Loucy (cell line): Measurements from ENCODE around the gene KLHL24.

Experiments used
- H2AFZ ChIP-seq: fragments of 200-600 bp; sonication (generic); 2 replicates; pipeline ENCODE4 v1.6.0; 2016; ENCODE audit warnings: antibody characterized with exemption, mild to moderate bottlenecking, low read length, moderate library complexity
- H3F3A ChIP-seq: fragments of 200-600 bp; 2 replicates; pipeline ENCODE4 v1.6.0; 2016; ENCODE audit warnings: antibody characterized with exemption, low read depth, mild to moderate bottlenecking
- H3K27me3 ChIP-seq: fragments of 200-600 bp; sonication (generic); 2 replicates; pipeline ENCODE4 v1.6.1; 2014; ENCODE audit warnings: low read length, mild to moderate bottlenecking; ENCODE audit not compliant: insufficient read depth, poor library complexity, severe bottlenecking
- H3K36me3 ChIP-seq: fragments of 200-600 bp; sonication (generic); 2 replicates; pipeline ENCODE4 v1.6.1; 2016; ENCODE audit warnings: low read length; ENCODE audit not compliant: insufficient read depth
- H3K4me1 ChIP-seq: fragments of 200-600 bp; sonication (generic); 2 replicates; pipeline ENCODE4 v1.5.1; 2014; ENCODE audit warnings: low read length, mild to moderate bottlenecking; ENCODE audit not compliant: insufficient read depth, poor library complexity, severe bottlenecking
- H3K4me2 ChIP-seq: fragments of 200-600 bp; sonication (generic); 2 replicates; pipeline ENCODE4 v1.6.0; 2014; ENCODE audit warnings: antibody characterized with exemption, low read length, low read depth, mild to moderate bottlenecking; ENCODE audit not compliant: poor library complexity, severe bottlenecking
- H3K4me3 ChIP-seq: fragments of 200-600 bp; sonication (generic); 2 replicates; pipeline ENCODE4 v1.5.1; 2014; ENCODE audit warnings: low read length, mild to moderate bottlenecking, mixed read lengths; ENCODE audit not compliant: poor library complexity, severe bottlenecking
- H3K79me2 ChIP-seq: fragments of 200-600 bp; sonication (generic); 2 replicates; pipeline ENCODE4 v1.6.1; 2014; ENCODE audit warnings: low read length; ENCODE audit not compliant: insufficient read depth
- H3K9ac ChIP-seq: fragments of 200-600 bp; sonication (generic); 2 replicates; pipeline ENCODE4 v1.6.0; 2014; ENCODE audit warnings: mild to moderate bottlenecking, low read depth, low read length, moderate library complexity; ENCODE audit not compliant: poor library complexity, severe bottlenecking
- H3K9me2 ChIP-seq: fragments of 200-600 bp; sonication (generic); replicated peaks from 2 replicates; pipeline ENCODE4 v1.6.1; 2016; ENCODE audit warnings: low read depth, low read length, mixed read lengths
- H3K9me3 ChIP-seq: fragments of 200-600 bp; sonication (generic); 2 replicates; pipeline ENCODE4 v1.6.1; 2014; ENCODE audit warnings: mild to moderate bottlenecking, antibody characterized with exemption, low read length, low read depth; ENCODE audit not compliant: insufficient read depth
- H4K20me1 ChIP-seq: fragments of 200-600 bp; sonication (generic); 2 replicates; pipeline ENCODE4 v1.6.0; 2014; ENCODE audit warnings: antibody characterized with exemption, low read length, mild to moderate bottlenecking; ENCODE audit not compliant: insufficient read depth, poor library complexity, severe bottlenecking
- EZH2phosphoT487 ChIP-seq: fragments of 200-600 bp; IDR thresholded peaks from 2 replicates; pipeline ENCODE4 v1.6.1; 2018; ENCODE audit warnings: antibody characterized with exemption, mild to moderate bottlenecking, moderate library complexity, borderline replicate concordance
- TF ChIP-seq, protein P1 (sequence below): fragments of 200-600 bp; sonication (generic); conservative IDR thresholded peaks from 2 replicates; pipeline ENCODE4 v1.5.1; 2014; ENCODE audit warnings: mild to moderate bottlenecking, antibody characterized with exemption, low read length

The KLHL24 gene

DNA sequence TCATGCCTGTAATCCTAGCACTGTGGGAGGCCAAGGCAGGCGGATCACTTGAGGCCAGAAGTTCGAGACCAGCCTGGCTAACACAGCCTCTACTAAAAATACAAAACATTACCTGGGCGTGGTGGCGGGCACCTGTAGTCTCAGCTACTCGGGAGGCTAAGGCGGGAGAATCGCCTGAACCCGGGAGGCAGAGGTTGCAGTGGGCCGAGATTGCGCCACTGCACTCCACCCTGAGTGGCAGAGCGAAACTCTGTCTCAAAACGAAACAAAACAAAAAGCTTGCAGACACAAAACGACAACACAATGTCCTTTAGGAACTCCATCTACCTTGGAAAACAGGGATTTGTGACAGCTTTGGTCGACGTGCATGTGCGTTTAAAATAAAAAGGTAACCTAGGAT lies 716 bp upstream of the KLHL24 start:
- Histone ChIP-seq H3K4me3 (peak overlapping the region; percentile 77), H2AFZ (peak overlapping the region; percentile 94), H3K27me3 (no peaks in the 10 kb centered on the region), H4K20me1 (peaks cover 20% of the 10 kb centered on the region), H3F3A (no peaks in the 10 kb centered on the region), H3K4me1 (peaks cover 23% of the 10 kb centered on the region), H3K4me2 (peak overlapping the region; percentile 79), H3K79me2 (peaks cover 30% of the 10 kb centered on the region), H3K9ac (peak overlapping the region; percentile 79), H3K36me3 (no peaks in the 10 kb centered on the region), H3K9me2 (no peaks in the 10 kb centered on the region), H3K9me3 (no peaks in the 10 kb centered on the region)
- no peak for TF ChIP-seq EZH2phosphoT487
- TF ChIP-seq, protein P1, sequence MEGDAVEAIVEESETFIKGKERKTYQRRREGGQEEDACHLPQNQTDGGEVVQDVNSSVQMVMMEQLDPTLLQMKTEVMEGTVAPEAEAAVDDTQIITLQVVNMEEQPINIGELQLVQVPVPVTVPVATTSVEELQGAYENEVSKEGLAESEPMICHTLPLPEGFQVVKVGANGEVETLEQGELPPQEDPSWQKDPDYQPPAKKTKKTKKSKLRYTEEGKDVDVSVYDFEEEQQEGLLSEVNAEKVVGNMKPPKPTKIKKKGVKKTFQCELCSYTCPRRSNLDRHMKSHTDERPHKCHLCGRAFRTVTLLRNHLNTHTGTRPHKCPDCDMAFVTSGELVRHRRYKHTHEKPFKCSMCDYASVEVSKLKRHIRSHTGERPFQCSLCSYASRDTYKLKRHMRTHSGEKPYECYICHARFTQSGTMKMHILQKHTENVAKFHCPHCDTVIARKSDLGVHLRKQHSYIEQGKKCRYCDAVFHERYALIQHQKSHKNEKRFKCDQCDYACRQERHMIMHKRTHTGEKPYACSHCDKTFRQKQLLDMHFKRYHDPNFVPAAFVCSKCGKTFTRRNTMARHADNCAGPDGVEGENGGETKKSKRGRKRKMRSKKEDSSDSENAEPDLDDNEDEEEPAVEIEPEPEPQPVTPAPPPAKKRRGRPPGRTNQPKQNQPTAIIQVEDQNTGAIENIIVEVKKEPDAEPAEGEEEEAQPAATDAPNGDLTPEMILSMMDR: no peak

- H3K9ac ChIP-seq: peak overlapping the region; percentile 79
- H3K27me3 ChIP-seq: no peaks in the 10 kb centered on the region
- H3K9me3 ChIP-seq: no peaks in the 10 kb centered on the region
- H3K4me3 ChIP-seq: peak overlapping the region; percentile 77
- peak overlapping the region; percentile 79 for H3K4me2 ChIP-seq
- H4K20me1 ChIP-seq: peaks cover 20% of the 10 kb centered on the region
- TF ChIP-seq, protein P1: no peak
- TF ChIP-seq EZH2phosphoT487: no peak
- H3K9me2 ChIP-seq: no peaks in the 10 kb centered on the region
- peak overlapping the region; percentile 94 for H2AFZ ChIP-seq
- no peaks in the 10 kb centered on the region for H3K36me3 ChIP-seq
- peaks cover 23% of the 10 kb centered on the region for H3K4me1 ChIP-seq
- H3F3A ChIP-seq: no peaks in the 10 kb centered on the region
- H3K79me2 ChIP-seq: peaks cover 33% of the 10 kb centered on the region
These were observed 354 bp upstream of the KLHL24 start for GRCh38 chr3:183635107-183635430.

- no peaks in the 10 kb centered on the region for H3K27me3 ChIP-seq
- TF ChIP-seq EZH2phosphoT487: no peak
- TF ChIP-seq, protein P1: no peak
- H3K4me1 ChIP-seq: peaks cover 23% of the 10 kb centered on the region
- peaks cover 43% of the 10 kb centered on the region for H3K79me2 ChIP-seq
- H3K9ac ChIP-seq: peak overlapping the region; percentile 79
- H3F3A ChIP-seq: no peaks in the 10 kb centered on the region
- peak overlapping the region; percentile 94 for H2AFZ ChIP-seq
- H3K9me3 ChIP-seq: no peaks in the 10 kb centered on the region
- peak overlapping the region; percentile 77 for H3K4me3 ChIP-seq
- no peaks in the 10 kb centered on the region for H3K36me3 ChIP-seq
- H3K4me2 ChIP-seq: peak overlapping the region; percentile 92
- H3K9me2 ChIP-seq: no peaks in the 10 kb centered on the region
- H4K20me1 ChIP-seq: peaks cover 20% of the 10 kb centered on the region
These were observed 1.0 kb downstream of the KLHL24 start for GRCh38 chr3:183636221-183637105.
